ENCODE measurements around the gene NGEF. TPM values are rescaled to one million over a fixed set of nuclear protein-coding genes. Genes with fewer than 3 reads are reported as not detected.

Gene NGEF
- polyA plus RNA-seq, 3 donors, result not detected

DNA sequence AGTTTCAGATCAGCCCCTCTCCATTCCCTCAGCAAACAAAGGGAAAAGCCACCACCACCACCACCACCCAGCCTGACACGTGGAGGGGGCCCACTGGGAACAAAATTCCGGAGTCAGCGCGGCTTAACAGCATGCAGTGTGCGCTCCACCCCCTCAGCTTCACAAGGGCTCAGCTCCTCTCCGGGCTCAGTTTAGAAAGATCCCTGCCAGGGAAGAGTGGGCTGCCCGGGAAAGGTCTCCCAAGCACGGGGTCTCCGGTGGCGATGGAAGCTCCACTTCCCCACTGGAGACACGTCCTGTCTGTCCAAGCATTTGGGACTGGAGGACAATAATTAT, 87.3 kb downstream of the NGEF start:
- H3K9me3 Mint-ChIP-seq, result peaks cover 0 to 25% (median 15%) of the 10 kb centered on the region in 7 donors
- no peak overlapping the region for H2AFZ ChIP-seq (ENCODE audit: insufficient read depth, low read depth, low read length, poor library complexity, severe bottlenecking)
- WGBS (ENCODE audit: insufficient coverage), result no CpG with 5 or more reads among the region's 11 CpGs
- H3K4me2 ChIP-seq (replicated peaks; ENCODE audit: extremely low read depth, low read length, poor library complexity, severe bottlenecking), result no peak overlapping the region
- no peak overlapping the region for H3K9ac ChIP-seq (ENCODE audit: insufficient read depth, low read length, poor library complexity, severe bottlenecking)
- H3K4me3 Mint-ChIP-seq, result peak overlapping the region in 1 of 2 donors; percentile 59
- peaks cover 47 to 59% of the 10 kb centered on the region in 2 donors for H3K27me3 ChIP-seq (ENCODE audit: control insufficient read depth in 2 of 2, insufficient read depth in 2 of 2, low read length in 2 of 2)
- TF ChIP-seq, protein P1, sequence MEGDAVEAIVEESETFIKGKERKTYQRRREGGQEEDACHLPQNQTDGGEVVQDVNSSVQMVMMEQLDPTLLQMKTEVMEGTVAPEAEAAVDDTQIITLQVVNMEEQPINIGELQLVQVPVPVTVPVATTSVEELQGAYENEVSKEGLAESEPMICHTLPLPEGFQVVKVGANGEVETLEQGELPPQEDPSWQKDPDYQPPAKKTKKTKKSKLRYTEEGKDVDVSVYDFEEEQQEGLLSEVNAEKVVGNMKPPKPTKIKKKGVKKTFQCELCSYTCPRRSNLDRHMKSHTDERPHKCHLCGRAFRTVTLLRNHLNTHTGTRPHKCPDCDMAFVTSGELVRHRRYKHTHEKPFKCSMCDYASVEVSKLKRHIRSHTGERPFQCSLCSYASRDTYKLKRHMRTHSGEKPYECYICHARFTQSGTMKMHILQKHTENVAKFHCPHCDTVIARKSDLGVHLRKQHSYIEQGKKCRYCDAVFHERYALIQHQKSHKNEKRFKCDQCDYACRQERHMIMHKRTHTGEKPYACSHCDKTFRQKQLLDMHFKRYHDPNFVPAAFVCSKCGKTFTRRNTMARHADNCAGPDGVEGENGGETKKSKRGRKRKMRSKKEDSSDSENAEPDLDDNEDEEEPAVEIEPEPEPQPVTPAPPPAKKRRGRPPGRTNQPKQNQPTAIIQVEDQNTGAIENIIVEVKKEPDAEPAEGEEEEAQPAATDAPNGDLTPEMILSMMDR (IDR thresholded peaks at IDR 0.05), result no peak
- no peak overlapping the region for H3K27ac Mint-ChIP-seq
- H3K36me3 Mint-ChIP-seq, result peaks cover 0 to 2% of the 10 kb centered on the region in 2 donors
- H3K4me1 Mint-ChIP-seq, result peaks cover 3% of the 10 kb centered on the region
- no peak for DNase-seq
- no peak overlapping the region for H3K27ac ChIP-seq (ENCODE audit: low read depth in 1 of 2, low read length in 2 of 2)
- peaks cover 0 to 8% of the 10 kb centered on the region in 2 donors for H3K4me1 ChIP-seq (ENCODE audit: control insufficient read depth in 1 of 2, insufficient read depth in 2 of 2, low read length in 2 of 2)
- peaks cover 3 to 23% of the 10 kb centered on the region in 2 donors for H3K9me3 ChIP-seq (replicated peaks in 1 of 2; ENCODE audit: control insufficient read depth in 1 of 2, insufficient read depth in 1 of 2, low read length in 2 of 2)
- no peak overlapping the region for H3K4me3 ChIP-seq (replicated peaks in 1 of 3; ENCODE audit: low read depth in 2 of 3, low read length in 3 of 3)
- H4K20me1 ChIP-seq (ENCODE audit: insufficient read depth, low read length), result no peaks in the 10 kb centered on the region
- no peaks in the 10 kb centered on the region for H3K36me3 ChIP-seq (replicated peaks in 1 of 2; ENCODE audit: control insufficient read depth in 1 of 2, insufficient read depth in 2 of 2, low read length in 2 of 2)
- peaks cover 50 to 79% (median 61%) of the 10 kb centered on the region in 3 donors for H3K27me3 Mint-ChIP-seq (ENCODE audit: low read depth in 3 of 3)
- H3K79me2 ChIP-seq (ENCODE audit: insufficient read depth, low read length), result no peaks in the 10 kb centered on the region
- intact Hi-C loops (cut with micrococcal nuclease), result no loop called here

DNA sequence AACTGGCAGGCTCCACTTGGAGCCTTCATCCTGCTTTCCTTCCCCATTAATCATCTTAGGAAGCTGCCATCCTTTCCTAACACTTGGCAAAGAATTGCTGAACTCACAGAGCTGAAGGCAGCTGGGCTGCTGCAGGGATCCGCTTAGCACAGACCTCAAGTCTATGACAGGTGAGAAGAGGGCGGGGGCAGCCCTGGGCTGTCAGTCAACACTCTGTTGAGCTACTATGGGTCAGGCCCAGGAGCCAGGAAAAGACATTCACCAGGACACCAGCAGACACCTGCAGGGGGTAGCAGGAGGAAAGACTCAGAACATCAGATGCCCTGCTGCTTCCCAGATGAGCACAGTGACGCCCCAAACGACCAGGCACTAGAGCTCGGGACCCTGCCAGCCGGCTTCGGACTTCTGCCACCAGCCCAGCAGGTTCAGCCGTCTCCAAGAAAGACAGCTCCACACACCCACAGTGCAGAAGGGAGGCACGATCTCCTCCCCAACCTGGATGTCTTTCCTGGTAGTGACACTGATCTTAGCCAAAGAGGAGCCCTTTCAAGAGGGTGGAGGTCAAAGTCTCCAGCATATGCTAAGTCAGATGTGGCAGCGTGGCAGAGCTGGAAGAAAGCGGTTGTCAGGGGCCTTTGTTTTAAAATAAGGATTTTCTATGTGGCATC, 87.8 kb downstream of the NGEF start:
- Histone ChIP-seq H3K27me3 (ENCODE audit: control insufficient read depth in 2 of 2, insufficient read depth in 2 of 2, low read length in 2 of 2) (peaks cover 44 to 59% of the 10 kb centered on the region in 2 donors), H3K9me3 (replicated peaks in 1 of 2; ENCODE audit: control insufficient read depth in 1 of 2, insufficient read depth in 1 of 2, low read length in 2 of 2) (peaks cover 3 to 22% of the 10 kb centered on the region in 2 donors), H4K20me1 (ENCODE audit: insufficient read depth, low read length) (no peaks in the 10 kb centered on the region), H3K4me3 (replicated peaks in 1 of 3; ENCODE audit: low read depth in 2 of 3, low read length in 3 of 3) (no peak overlapping the region), H3K79me2 (ENCODE audit: insufficient read depth, low read length) (no peaks in the 10 kb centered on the region), H3K27ac (ENCODE audit: low read depth in 1 of 2, low read length in 2 of 2) (no peak overlapping the region), H3K4me2 (replicated peaks; ENCODE audit: extremely low read depth, low read length, poor library complexity, severe bottlenecking) (no peak overlapping the region), H3K36me3 (replicated peaks in 1 of 2; ENCODE audit: control insufficient read depth in 1 of 2, insufficient read depth in 2 of 2, low read length in 2 of 2) (no peaks in the 10 kb centered on the region), H2AFZ (ENCODE audit: insufficient read depth, low read depth, low read length, poor library complexity, severe bottlenecking) (no peak overlapping the region), H3K4me1 (ENCODE audit: control insufficient read depth in 1 of 2, insufficient read depth in 2 of 2, low read length in 2 of 2) (peaks cover 0 to 8% of the 10 kb centered on the region in 2 donors), H3K9ac (ENCODE audit: insufficient read depth, low read length, poor library complexity, severe bottlenecking) (no peak overlapping the region)
- H3K36me3 Mint-ChIP-seq, result peaks cover 0 to 2% of the 10 kb centered on the region in 2 donors
- peaks cover 0 to 23% (median 15%) of the 10 kb centered on the region in 7 donors for H3K9me3 Mint-ChIP-seq
- TF ChIP-seq, protein P1 (IDR thresholded peaks at IDR 0.05), result no peak
- H3K4me1 Mint-ChIP-seq, result peaks cover 3% of the 10 kb centered on the region
- H3K27ac Mint-ChIP-seq, result no peak overlapping the region
- H3K27me3 Mint-ChIP-seq (ENCODE audit: low read depth in 3 of 3), result peaks cover 45 to 78% (median 56%) of the 10 kb centered on the region in 3 donors
- H3K4me3 Mint-ChIP-seq, result peak overlapping the region in 1 of 2 donors; percentile 59
- intact Hi-C loops (cut with micrococcal nuclease), result no loop called here
- DNase-seq, result no peak
- 55% methylated on average over 7 of the region's 11 CpGs for WGBS (ENCODE audit: insufficient coverage)

Measured in CD14-positive monocyte (primary cell).